Ovary (tissue), 3 donors: ENCODE data around the gene TRAPPC10.
"Not testable (repeated sequence)": the region's sequence is repeated elsewhere in the genome, so short reads cannot be mapped to it uniquely, and the experiment has no call there.

Source experiments
- CTCF ChIP-seq, 3 donors: fragments of 450-650 bp in 2 of 3; fragments of 200-600 bp in 1 of 3; IDR thresholded peaks; one replicate each; pipeline versions ENCODE4 v1.5.1 to v1.8.0; 2016 to 2022; ENCODE audit warnings: antibody characterized with exemption in 3 of 3, mild to moderate bottlenecking in 1 of 3
- EP300 ChIP-seq: sonication (generic); formaldehyde crosslinking; IDR thresholded peaks from one replicate; pipeline ENCODE4 v1.6.1; 2017; ENCODE audit warnings: antibody characterized with exemption
- POLR2A ChIP-seq: fragments of 450-650 bp; IDR thresholded peaks from one replicate; pipeline ENCODE4 v1.6.1; 2017; ENCODE audit warnings: antibody characterized with exemption, mild to moderate bottlenecking, moderate library complexity
- donor health status: DM: no; HTN: no; CAD: no.

- TF ChIP-seq CTCF (IDR thresholded peaks at IDR 0.05); EP300; POLR2A: not testable (repeated sequence)
Observed at GRCh38 chr21:44155231-44155993, 143.3 kb downstream of the TRAPPC10 start.
